Liver (tissue), 9 donors: ENCODE results near the gene GOPC. TPM values are rescaled to one million over a fixed set of nuclear protein-coding genes. Genes with fewer than 3 reads are reported as not detected.

ENCODE experiments used
- DNase-seq: peaks from one replicate; pipeline ENCODE4 v3.0.0-alpha.2; 2017; ENCODE audit warnings: low spot score
- H3K27ac ChIP-seq, 2 donors: one replicate each; pipeline ENCODE4 v1.7.0; 2013; ENCODE audit warnings: inconsistent platforms in 2 of 2, low read length in 2 of 2, control low read depth in 1 of 2, low read depth in 1 of 2, mild to moderate bottlenecking in 1 of 2
- H3K27me3 ChIP-seq, 4 donors: one replicate each; pipeline versions ENCODE4 v1.6.1 to v1.7.0; 2013; ENCODE audit warnings: low read length in 3 of 4, inconsistent platforms in 1 of 4, mild to moderate bottlenecking in 1 of 4, moderate library complexity in 1 of 4; ENCODE audit not compliant: control insufficient read depth in 4 of 4, insufficient read depth in 4 of 4
- H3K36me3 ChIP-seq, 4 donors: one replicate each; pipeline versions ENCODE4 v1.6.1 to v1.7.0; 2013; ENCODE audit warnings: low read length in 3 of 4, mild to moderate bottlenecking in 3 of 4, low read depth in 1 of 4, moderate library complexity in 1 of 4; ENCODE audit not compliant: control insufficient read depth in 4 of 4, insufficient read depth in 3 of 4
- H3K4me1 ChIP-seq, 4 donors: one replicate each; pipeline versions ENCODE4 v1.6.1 to v1.7.0; 2013; ENCODE audit warnings: low read length in 3 of 4, mild to moderate bottlenecking in 3 of 4, moderate library complexity in 1 of 4; ENCODE audit not compliant: control insufficient read depth in 4 of 4, insufficient read depth in 4 of 4
- H3K4me3 ChIP-seq, 3 donors: one replicate each; pipeline versions ENCODE4 v1.6.1 to v1.7.0; 2013; ENCODE audit warnings: low read length in 3 of 3, control low read depth in 1 of 3, low read depth in 1 of 3, mild to moderate bottlenecking in 1 of 3
- H3K9ac ChIP-seq, 2 donors: one replicate each; pipeline ENCODE4 v1.7.0; 2013; ENCODE audit warnings: low read length in 2 of 2, mild to moderate bottlenecking in 2 of 2, moderate library complexity in 2 of 2, control low read depth in 1 of 2, low read depth in 1 of 2
- H3K9me3 ChIP-seq, 4 donors: one replicate each; pipeline versions ENCODE4 v1.6.1 to v1.7.0; 2013; ENCODE audit warnings: low read length in 3 of 4; ENCODE audit not compliant: control insufficient read depth in 4 of 4
- ATF3 ChIP-seq: IDR thresholded peaks from 2 replicates; pipeline ENCODE4 v1.6.1; 2016; ENCODE audit warnings: antibody characterized with exemption
- FOXA1 ChIP-seq: IDR thresholded peaks from 2 replicates; pipeline ENCODE4 v1.6.1; 2016; ENCODE audit warnings: antibody characterized with exemption
- FOXA2 ChIP-seq: IDR thresholded peaks from 2 replicates; pipeline ENCODE4 v1.6.1; 2016; ENCODE audit warnings: antibody characterized with exemption
- GABPA ChIP-seq, 2 donors: IDR thresholded peaks in 1 of 2; conservative IDR thresholded peaks in 1 of 2; 2 replicates each; pipeline ENCODE4 v1.6.1; 2016; ENCODE audit warnings: antibody characterized with exemption in 2 of 2, mild to moderate bottlenecking in 1 of 2, moderate library complexity in 1 of 2
- HNF4A ChIP-seq, 2 donors: conservative IDR thresholded peaks; 2 replicates each; pipeline ENCODE4 v1.6.1; 2016; ENCODE audit warnings: antibody characterized with exemption in 2 of 2, mild to moderate bottlenecking in 2 of 2
- JUND ChIP-seq, 2 donors: IDR thresholded peaks; 2 replicates each; pipeline ENCODE4 v1.6.1; 2016; ENCODE audit warnings: antibody characterized with exemption in 2 of 2
- MAX ChIP-seq: IDR thresholded peaks from 2 replicates; pipeline ENCODE4 v1.6.1; 2016; ENCODE audit warnings: antibody characterized with exemption
- NR2F2 ChIP-seq: IDR thresholded peaks from 2 replicates; pipeline ENCODE4 v1.6.1; 2016; ENCODE audit warnings: antibody characterized with exemption
- RAD21 ChIP-seq, 2 donors: IDR thresholded peaks; 2 replicates each; pipeline ENCODE4 v1.6.1; 2016; ENCODE audit warnings: antibody characterized with exemption in 2 of 2, mild to moderate bottlenecking in 2 of 2
- REST ChIP-seq: IDR thresholded peaks from 2 replicates; pipeline ENCODE4 v1.6.1; 2016; ENCODE audit warnings: antibody characterized with exemption, mild to moderate bottlenecking
- RXRA ChIP-seq, 2 donors: IDR thresholded peaks; 2 replicates each; pipeline ENCODE4 v1.6.1; 2017 to 2018; ENCODE audit warnings: antibody characterized with exemption in 2 of 2, mild to moderate bottlenecking in 1 of 2
- SP1 ChIP-seq: IDR thresholded peaks from 2 replicates; pipeline ENCODE4 v1.6.1; 2018; ENCODE audit warnings: antibody characterized with exemption, mild to moderate bottlenecking
- TAF1 ChIP-seq: conservative IDR thresholded peaks from 2 replicates; pipeline ENCODE4 v1.6.1; 2016; ENCODE audit warnings: antibody characterized with exemption, mild to moderate bottlenecking
- YY1 ChIP-seq: IDR thresholded peaks from 2 replicates; pipeline ENCODE4 v1.6.1; 2016; ENCODE audit warnings: antibody characterized with exemption, mild to moderate bottlenecking
- WGBS: extraction: QIAGEN DNeasy Blood & Tissue Kit; methylation state at CpG from one replicate; pipeline ENCODE4 v1.1.7; 2013; 5-methylcytosine and 5-hydroxymethylcytosine counted together
- polyA plus RNA-seq, 2 donors: library from polyadenylated mRNA; stranded (reverse) in 1 of 2; unstranded in 1 of 2; fragments of 200-250 nt in 1 of 2; fragments of >200 nt in 1 of 2; fragmentation: Nextera tagmentation in 1 of 2; extraction: Ambion mirVana in 1 of 2; gene quantifications; one replicate each; pipeline versions ENCODE4 v1.2.1 to v1.2.3, GENCODE V29; 2013 to 2015
- total RNA-seq, 2 donors: library from RNA; depleted of rRNA; stranded (reverse); fragments of >200 nt; gene quantifications; one replicate each; pipeline ENCODE4 v1.2.3, GENCODE V29; 2014
- TF ChIP-seq, protein P1 (sequence below): fragments of 150-350 bp; IDR thresholded peaks from 2 replicates; pipeline ENCODE4 v1.5.1; 2017; ENCODE audit warnings: improper control_type of control experiment, low read depth, low read length; ENCODE audit not compliant: missing input control
- donor health status: healthy.
- donor health status: healthy.
- donor health status: healthy.
- donor health status: healthy.
- donor health status: healthy.

The GOPC gene
- total and polyA plus RNA-seq, 4 donors = 7.4 to 17.8 (median 11.4) TPM

DNA sequence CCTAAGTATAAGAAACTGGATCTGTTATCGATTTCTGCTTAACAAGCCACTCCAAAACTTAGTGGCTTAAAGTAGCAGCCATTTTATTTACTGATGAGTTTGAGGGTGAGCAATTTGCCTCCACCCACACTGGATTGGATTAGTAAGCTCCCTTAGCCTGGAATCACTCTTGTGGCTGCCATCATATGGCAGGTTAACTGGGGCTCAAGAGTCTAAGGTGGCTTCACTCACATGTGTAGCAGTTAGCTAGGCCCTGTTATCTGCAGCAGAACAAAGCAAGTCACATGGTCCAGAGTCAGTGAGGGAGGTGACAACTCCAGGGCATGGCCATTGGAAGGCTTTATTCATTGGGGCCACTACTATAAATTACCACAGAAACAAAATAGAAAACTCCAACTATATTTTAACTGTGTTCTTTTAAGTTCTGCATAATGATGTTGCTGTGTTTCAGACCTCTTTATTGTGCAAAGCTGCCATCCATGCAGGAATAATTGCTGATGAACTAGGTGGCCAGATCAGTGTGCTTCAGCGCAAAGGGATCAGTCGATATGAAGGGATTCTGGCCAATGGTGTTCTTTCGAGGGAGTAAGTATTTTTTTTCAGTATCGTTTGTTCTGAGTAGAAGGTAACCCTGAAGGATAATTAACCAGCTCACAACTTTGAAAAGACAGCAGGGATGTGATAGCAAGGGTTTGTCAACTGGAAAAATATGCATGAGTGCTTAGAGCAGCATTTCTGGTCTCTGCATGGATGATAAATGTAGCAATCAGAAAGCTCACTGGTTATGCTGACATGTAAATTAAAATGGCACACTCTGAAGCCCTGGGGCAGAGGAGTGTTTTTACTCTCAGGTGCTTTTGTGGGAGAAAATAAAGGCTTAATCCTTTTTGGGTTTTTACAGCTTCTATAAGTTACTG lies 70.2 kb downstream of the GOPC start:
- no peak overlapping the region for H3K9ac ChIP-seq
- no peak for DNase-seq
- WGBS = 94% methylated on average over 5 of the region's 5 CpGs
- peaks cover 10 to 33% (median 23%) of the 10 kb centered on the region in 4 donors for H3K4me1 ChIP-seq
- H3K27ac ChIP-seq = no peak overlapping the region
- H3K27me3 ChIP-seq = no peaks in the 10 kb centered on the region
- no peaks in the 10 kb centered on the region for H3K36me3 ChIP-seq
- no peak overlapping the region for H3K4me3 ChIP-seq
- TF ChIP-seq JUND (IDR thresholded peaks at IDR 0.05) (no peak), HNF4A (conservative IDR thresholded peaks at IDR 0.05) (no peak), YY1 (no peak), TAF1 (no peak), SP1 (no peak), MAX (no peak), GABPA (IDR thresholded peaks at IDR 0.05 in 1 of 2, conservative IDR thresholded peaks at IDR 0.05 in 1 of 2) (no peak), FOXA1 (no peak), RAD21 (IDR thresholded peaks at IDR 0.05) (no peak), NR2F2 (no peak), ATF3 (no peak), FOXA2 (no peak), RXRA (IDR thresholded peaks at IDR 0.05) (no peak), REST (no peak)
- TF ChIP-seq, protein P1, sequence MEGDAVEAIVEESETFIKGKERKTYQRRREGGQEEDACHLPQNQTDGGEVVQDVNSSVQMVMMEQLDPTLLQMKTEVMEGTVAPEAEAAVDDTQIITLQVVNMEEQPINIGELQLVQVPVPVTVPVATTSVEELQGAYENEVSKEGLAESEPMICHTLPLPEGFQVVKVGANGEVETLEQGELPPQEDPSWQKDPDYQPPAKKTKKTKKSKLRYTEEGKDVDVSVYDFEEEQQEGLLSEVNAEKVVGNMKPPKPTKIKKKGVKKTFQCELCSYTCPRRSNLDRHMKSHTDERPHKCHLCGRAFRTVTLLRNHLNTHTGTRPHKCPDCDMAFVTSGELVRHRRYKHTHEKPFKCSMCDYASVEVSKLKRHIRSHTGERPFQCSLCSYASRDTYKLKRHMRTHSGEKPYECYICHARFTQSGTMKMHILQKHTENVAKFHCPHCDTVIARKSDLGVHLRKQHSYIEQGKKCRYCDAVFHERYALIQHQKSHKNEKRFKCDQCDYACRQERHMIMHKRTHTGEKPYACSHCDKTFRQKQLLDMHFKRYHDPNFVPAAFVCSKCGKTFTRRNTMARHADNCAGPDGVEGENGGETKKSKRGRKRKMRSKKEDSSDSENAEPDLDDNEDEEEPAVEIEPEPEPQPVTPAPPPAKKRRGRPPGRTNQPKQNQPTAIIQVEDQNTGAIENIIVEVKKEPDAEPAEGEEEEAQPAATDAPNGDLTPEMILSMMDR = no peak
- no peaks in the 10 kb centered on the region for H3K9me3 ChIP-seq

- H3K27me3 ChIP-seq = no peaks in the 10 kb centered on the region
- H3K27ac ChIP-seq = peak overlapping the region; percentile 41 to 45
- WGBS = 77% methylated on average over 6 of the region's 6 CpGs
- H3K4me3 ChIP-seq = no peak overlapping the region
- peaks cover 10 to 33% (median 23%) of the 10 kb centered on the region in 4 donors for H3K4me1 ChIP-seq
- H3K9ac ChIP-seq = no peak overlapping the region
- H3K9me3 ChIP-seq = no peaks in the 10 kb centered on the region
- no peak for DNase-seq
- no peak for TF ChIP-seq TAF1
- TF ChIP-seq, protein P1 = no peak
- H3K36me3 ChIP-seq = no peaks in the 10 kb centered on the region
These were observed 71.0 kb downstream of the GOPC start for GRCh38 chr6:117531346-117531745.
